ENCODE results near the gene SHISA2.

- no peak for TF ChIP-seq YY1 (tag by site-specific recombination; IDR thresholded peaks at IDR 0.05)
- TF ChIP-seq ZNF274 (IDR thresholded peaks at IDR 0.05; ENCODE audit: low read length) = no peak
- no peak for TF ChIP-seq ZNF274 (tag by site-specific recombination; IDR thresholded peaks at IDR 0.05; ENCODE audit: borderline replicate concordance)
- TF ChIP-seq CTCF (tag by site-specific recombination; IDR thresholded peaks at IDR 0.05) = peak; percentile 12; the same call in 1 of the 2 replicates
Observed at GRCh38 chr13:26062853-26063444, 11.1 kb upstream of the SHISA2 start.

Data from HEK293 (cell line).